ENCODE data around the gene KCNE2.
"Not testable (repeated sequence)": the region's sequence is repeated elsewhere in the genome, so short reads cannot be mapped to it uniquely, and the experiment has no call there.

The KCNE2 gene

GRCh38 chr21:34407294-34407693 is 43.5 kb downstream of the KCNE2 start:
- not testable (repeated sequence) for DNase-seq (ENCODE audit: low spot score)

GRCh38 chr21:34417448-34418077 is 53.8 kb downstream of the KCNE2 start:
- DNase-seq (ENCODE audit: low spot score) = not testable (repeated sequence)
